ENCODE results near the gene ETHE1. TPM values are rescaled to one million over a fixed set of nuclear protein-coding genes. Genes with fewer than 3 reads are reported as not detected.

The ETHE1 gene
- polyA plus RNA-seq, 1 donor: 97.7 TPM

DNA sequence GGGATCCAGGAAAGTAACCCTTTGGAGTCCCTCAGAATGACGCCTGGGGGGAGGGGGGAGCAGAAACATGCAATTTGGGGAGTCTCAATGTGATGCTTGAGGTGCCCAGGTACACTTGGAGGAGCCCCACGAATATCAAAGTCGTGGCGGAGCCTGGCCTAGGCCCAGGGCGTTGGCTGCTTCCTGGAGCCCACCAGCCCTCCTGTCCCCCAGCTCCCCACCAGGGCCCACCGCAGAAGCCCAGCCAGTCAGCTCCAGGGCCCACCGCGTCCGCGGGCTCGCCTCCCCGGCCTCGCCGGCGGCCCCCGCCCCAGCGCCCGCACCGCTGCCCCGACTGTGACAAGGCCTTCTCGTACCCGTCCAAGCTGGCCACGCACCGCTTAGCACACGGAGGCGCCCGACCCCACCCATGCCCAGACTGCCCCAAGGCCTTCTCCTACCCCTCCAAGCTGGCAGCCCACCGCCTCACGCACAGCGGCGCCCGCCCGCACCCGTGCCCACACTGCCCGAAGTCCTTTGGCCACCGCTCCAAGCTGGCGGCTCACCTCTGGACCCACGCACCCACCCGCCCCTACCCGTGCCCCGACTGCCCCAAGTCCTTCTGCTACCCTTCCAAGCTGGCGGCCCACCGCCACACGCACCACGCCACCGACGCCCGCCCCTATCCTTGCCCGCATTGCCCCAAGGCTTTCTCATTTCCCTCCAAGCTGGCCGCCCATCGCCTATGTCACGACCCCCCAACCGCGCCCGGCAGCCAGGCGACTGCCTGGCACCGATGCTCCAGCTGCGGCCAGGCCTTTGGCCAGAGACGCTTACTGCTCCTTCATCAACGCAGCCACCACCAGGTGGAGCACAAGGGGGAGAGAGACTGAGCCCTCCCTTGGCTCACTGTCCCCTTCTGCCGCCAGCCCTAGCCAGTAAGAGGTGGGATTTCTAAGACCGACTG, 8.1 kb upstream of the ETHE1 start:
- Histone ChIP-seq H3K4me3 (ENCODE audit: low read length) (no peak overlapping the region), H3K27me3 (ENCODE audit: control insufficient read depth, insufficient read depth, low read length) (no peaks in the 10 kb centered on the region), H3K9me3 (ENCODE audit: control insufficient read depth, low read depth, low read length) (no peaks in the 10 kb centered on the region), H3K4me1 (ENCODE audit: control insufficient read depth, insufficient read depth, low read length) (peaks cover 4% of the 10 kb centered on the region), H3K27ac (ENCODE audit: low read length) (no peak overlapping the region), H3K36me3 (ENCODE audit: control insufficient read depth, insufficient read depth, low read length) (peaks cover 11% of the 10 kb centered on the region)
- DNase-seq: peak; percentile 42 to 59
- no CpG with 5 or more reads among the region's 62 CpGs for WGBS (ENCODE audit: insufficient coverage, low lambda C conversion rate)

DNA sequence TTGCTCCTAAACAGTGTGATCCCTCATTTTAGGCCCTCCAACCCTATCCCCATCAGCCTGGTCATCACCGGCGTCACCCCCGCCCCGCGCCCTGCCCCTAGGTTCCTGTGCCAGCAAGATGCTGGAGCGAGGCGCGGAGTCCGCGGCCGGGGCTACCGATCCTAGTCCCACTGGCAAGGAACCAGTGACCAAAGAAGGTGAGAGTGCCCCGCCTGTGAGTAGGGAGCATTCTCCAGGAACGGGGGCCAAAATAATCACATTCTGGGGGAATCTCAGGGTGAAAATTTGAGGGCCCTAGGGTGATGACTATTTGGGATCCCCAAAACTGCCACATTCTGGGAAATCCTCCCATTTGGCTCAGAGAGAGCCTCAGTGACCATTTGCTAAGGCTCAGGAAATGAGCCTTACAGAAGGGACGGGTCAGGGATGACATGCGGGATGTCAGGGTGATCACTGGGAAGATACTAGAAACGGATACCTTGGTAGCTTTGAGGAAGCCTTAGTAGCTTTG, 7.4 kb upstream of the ETHE1 start:
- DNase-seq: no peak
- Histone ChIP-seq H3K27me3 (ENCODE audit: control insufficient read depth, insufficient read depth, low read length) (no peaks in the 10 kb centered on the region), H3K36me3 (ENCODE audit: control insufficient read depth, insufficient read depth, low read length) (peaks cover 9% of the 10 kb centered on the region), H3K9me3 (ENCODE audit: control insufficient read depth, low read depth, low read length) (no peaks in the 10 kb centered on the region), H3K4me3 (ENCODE audit: low read length) (peak overlapping the region; percentile 59), H3K4me1 (ENCODE audit: control insufficient read depth, insufficient read depth, low read length) (peaks cover 4% of the 10 kb centered on the region), H3K27ac (ENCODE audit: low read length) (peak overlapping the region; percentile 15)
- no CpG with 5 or more reads among the region's 17 CpGs for WGBS (ENCODE audit: insufficient coverage, low lambda C conversion rate)

DNA sequence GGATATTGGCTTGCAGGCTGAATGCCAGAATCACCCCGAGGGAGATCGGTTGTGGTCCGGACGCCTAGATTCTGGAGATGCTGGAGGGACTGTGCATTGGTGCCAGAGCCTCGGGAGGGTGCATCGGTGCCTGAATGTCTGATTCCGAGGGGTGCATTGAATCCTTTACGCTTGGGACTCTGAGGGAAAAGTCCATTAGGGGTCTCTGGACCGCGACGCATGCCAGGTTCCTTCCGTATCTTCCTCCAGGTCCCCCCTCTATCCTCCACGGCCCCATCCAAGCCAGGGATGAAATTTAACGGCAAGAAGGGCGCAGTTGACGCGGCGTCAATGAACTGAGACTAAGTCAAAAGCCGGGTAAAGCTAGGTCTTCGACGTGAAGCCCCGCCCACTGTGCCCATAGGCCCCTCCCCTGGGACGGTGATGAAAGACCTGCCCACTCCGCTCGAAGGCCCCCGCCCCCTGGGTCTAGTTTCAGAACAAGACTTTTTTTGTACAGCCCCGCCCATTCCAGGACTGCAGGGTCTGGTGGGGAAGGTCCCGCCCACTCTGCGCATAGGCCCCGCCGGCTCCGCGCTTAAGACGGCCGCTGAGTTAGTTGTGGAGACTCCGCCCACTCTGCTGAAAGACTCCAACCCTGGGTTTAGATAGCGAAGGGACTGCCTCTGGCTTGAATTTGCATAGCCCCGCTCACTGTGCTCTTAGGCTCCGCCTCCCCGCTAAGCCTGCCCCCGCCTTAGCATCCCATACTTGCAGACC, 6.7 kb upstream of the ETHE1 start:
- Histone ChIP-seq H3K36me3 (ENCODE audit: control insufficient read depth, insufficient read depth, low read length) (peaks cover 9% of the 10 kb centered on the region), H3K4me3 (ENCODE audit: low read length) (peak overlapping the region; percentile 59), H3K4me1 (ENCODE audit: control insufficient read depth, insufficient read depth, low read length) (peaks cover 4% of the 10 kb centered on the region), H3K9me3 (ENCODE audit: control insufficient read depth, low read depth, low read length) (no peaks in the 10 kb centered on the region), H3K27ac (ENCODE audit: low read length) (peak overlapping the region; percentile 87), H3K27me3 (ENCODE audit: control insufficient read depth, insufficient read depth, low read length) (no peaks in the 10 kb centered on the region)
- DNase-seq: peak; percentile 99
- no CpG with 5 or more reads among the region's 41 CpGs for WGBS (ENCODE audit: insufficient coverage, low lambda C conversion rate)

DNA sequence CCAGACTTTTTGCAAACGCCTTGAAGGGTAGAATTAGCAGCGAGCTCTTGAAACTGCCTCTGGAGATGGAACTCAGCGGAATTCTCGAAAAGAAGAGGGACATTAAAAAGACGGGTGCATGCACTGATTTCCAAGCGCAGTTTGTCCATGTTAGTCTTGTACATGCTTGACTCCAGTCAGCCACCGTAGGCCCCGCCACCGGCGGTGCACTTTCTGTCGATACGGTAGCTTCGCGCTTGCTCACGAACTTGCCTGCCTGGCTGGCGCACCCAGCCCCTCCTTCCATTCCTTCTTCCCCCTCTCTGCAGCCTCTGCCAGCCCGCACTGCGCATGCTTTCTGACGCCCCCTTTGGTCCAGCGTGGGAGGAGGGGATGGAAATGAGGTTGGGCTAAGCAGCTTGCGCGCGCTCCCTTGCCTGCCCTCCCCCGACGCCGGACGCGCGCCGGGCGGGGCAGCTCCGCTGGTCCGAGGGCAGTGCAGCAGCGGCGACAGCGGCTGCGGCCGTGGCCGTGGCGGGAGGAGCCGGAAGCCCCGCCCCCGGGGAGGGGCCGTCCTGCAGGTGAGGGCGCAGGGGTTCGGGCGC, 6.1 kb upstream of the ETHE1 start, which contains the start of gene ZNF575:
ZNF575 (plus strand) TSS at position 227 of the 584 bp plus-strand sequence. CDS start 1,235 bp downstream, outside the sequence.
- Histone ChIP-seq H3K27me3 (ENCODE audit: control insufficient read depth, insufficient read depth, low read length) (no peaks in the 10 kb centered on the region), H3K27ac (ENCODE audit: low read length) (peak within 1 kb of the TSS; percentile 87), H3K9me3 (ENCODE audit: control insufficient read depth, low read depth, low read length) (no peaks in the 10 kb centered on the region), H3K4me3 (ENCODE audit: low read length) (peak within 1 kb of the TSS; percentile 59), H3K36me3 (ENCODE audit: control insufficient read depth, insufficient read depth, low read length) (peaks cover 9% of the 10 kb centered on the region), H3K4me1 (ENCODE audit: control insufficient read depth, insufficient read depth, low read length) (peaks cover 4% of the 10 kb centered on the region)
- peak; percentile 93 to 96 for DNase-seq
- no CpG with 5 or more reads among the region's 47 CpGs for WGBS (ENCODE audit: insufficient coverage, low lambda C conversion rate)

DNA sequence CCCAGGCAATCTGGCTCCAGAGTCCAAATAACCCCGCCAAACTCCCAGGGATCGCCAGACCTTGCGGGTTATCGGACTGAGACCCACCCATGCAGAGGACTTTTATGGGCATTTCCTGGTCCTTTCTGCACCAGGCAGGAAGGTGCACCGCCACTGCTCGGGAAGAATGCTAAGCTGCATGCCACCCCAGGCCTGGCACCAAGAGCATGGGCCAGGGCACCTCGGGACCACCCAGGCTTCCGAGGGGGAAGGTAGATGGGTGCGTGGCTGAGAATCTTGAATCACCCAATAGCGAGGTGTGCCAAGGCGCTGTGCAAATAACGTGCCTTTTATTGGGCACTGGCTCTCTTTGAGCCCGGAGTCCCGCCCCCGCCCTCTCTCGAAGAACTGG, 5.6 kb upstream of the ETHE1 start:
- Histone ChIP-seq H3K4me1 (ENCODE audit: control insufficient read depth, insufficient read depth, low read length) (peaks cover 8% of the 10 kb centered on the region), H3K27me3 (ENCODE audit: control insufficient read depth, insufficient read depth, low read length) (no peaks in the 10 kb centered on the region), H3K9me3 (ENCODE audit: control insufficient read depth, low read depth, low read length) (no peaks in the 10 kb centered on the region), H3K4me3 (ENCODE audit: low read length) (peak overlapping the region; percentile 59), H3K36me3 (ENCODE audit: control insufficient read depth, insufficient read depth, low read length) (peaks cover 6% of the 10 kb centered on the region), H3K27ac (ENCODE audit: low read length) (peak overlapping the region; percentile 87)
- no CpG with 5 or more reads among the region's 16 CpGs for WGBS (ENCODE audit: insufficient coverage, low lambda C conversion rate)
- DNase-seq: peak in 1 of 2 donors; percentile 74

DNA sequence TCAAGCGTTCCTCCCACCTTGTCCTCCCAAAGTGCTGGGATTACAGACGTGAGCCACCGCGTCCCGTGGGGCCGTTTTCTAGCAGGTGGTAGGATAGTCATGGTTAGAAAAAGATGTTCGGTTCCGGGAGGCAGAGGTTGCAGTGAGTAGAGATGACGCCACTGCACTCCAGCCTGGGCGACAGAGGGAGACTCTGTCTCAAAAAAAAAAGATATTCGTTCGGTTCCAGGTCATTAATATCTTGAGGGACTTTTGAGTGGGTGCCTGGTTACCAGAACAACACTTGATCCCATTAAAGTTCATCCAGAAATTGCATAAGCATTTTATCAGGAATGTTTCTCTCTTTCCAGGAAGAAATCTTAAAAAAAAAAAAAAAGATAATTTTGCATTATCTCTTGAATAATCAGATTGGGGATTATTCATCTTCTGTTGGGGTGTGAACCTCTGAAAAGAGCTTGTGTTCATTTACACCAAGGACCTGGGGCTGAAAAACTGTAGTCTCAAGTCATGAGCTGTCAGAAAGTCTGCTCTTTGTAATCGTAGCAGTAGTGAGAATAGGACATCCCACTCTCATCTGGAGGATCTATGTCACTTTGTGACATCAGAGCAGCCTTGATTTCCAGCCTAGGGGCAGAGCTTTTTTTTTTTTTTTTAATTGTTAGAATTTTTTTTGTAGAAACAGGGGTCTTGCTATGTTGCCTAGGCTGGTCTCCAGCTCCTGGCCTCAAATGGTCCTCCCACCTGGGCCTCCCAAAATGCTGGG, 1.0 kb upstream of the ETHE1 start:
- Histone ChIP-seq H3K4me1 (ENCODE audit: control insufficient read depth, insufficient read depth, low read length) (peaks cover 9% of the 10 kb centered on the region), H3K4me3 (ENCODE audit: low read length) (peak overlapping the region; percentile 85), H3K27me3 (ENCODE audit: control insufficient read depth, insufficient read depth, low read length) (no peaks in the 10 kb centered on the region), H3K9me3 (ENCODE audit: control insufficient read depth, low read depth, low read length) (no peaks in the 10 kb centered on the region), H3K36me3 (ENCODE audit: control insufficient read depth, insufficient read depth, low read length) (no peaks in the 10 kb centered on the region), H3K27ac (ENCODE audit: low read length) (peak overlapping the region; percentile 80)
- WGBS (ENCODE audit: insufficient coverage, low lambda C conversion rate): 40% methylated on average over 1 of the region's 13 CpGs
- DNase-seq: peak in 1 of 2 donors; percentile 53

DNA sequence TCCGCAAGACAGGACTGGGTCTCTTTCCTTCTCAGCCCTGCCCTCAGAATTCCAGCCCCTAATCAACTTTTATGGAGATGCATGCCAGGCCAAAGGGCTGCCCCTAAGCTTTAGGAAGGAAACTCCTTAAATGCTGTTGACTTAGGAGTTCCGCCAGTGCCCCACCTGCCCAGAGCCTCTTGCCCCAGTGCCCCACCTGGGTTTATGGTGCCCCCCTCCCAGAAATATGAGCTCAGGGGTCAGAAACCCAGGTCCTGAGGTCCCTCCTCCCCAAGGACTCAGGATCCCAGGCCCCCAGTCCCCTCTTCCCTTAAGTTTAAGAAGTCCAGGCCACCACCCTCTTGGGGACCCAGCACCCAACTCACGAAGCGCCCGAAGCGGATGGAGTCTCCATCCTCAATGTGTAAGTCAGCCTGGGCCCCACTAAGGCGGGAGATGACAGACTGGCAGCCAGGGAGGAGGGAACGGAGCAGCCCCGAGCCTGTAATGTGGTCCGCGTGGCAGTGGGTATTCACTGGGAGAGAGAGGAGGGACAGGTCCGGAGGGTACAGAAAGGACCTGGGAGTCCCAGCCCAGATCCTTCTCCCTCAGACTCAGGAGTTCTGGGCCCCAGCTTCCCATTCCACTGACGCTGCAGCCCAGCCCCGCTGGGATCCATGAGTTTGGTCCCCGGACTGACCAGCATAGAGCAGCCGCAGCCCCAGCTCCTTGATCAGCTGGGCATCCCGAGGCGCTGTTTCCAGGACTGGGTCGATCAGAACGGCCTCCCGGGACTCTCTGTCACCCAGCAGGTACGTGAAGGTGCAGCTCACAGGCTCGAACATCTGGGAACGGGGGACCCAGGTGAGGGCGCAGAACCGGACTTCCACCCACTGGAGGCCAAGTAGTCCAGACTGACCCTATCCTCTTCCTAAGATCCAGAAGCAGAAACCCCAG, 897 bp downstream of the ETHE1 start:
- Histone ChIP-seq H3K9me3 (ENCODE audit: control insufficient read depth, low read depth, low read length) (no peaks in the 10 kb centered on the region), H3K36me3 (ENCODE audit: control insufficient read depth, insufficient read depth, low read length) (no peaks in the 10 kb centered on the region), H3K4me3 (ENCODE audit: low read length) (peak overlapping the region; percentile 85), H3K4me1 (ENCODE audit: control insufficient read depth, insufficient read depth, low read length) (peaks cover 9% of the 10 kb centered on the region), H3K27me3 (ENCODE audit: control insufficient read depth, insufficient read depth, low read length) (no peaks in the 10 kb centered on the region), H3K27ac (ENCODE audit: low read length) (peak overlapping the region; percentile 80)
- peak in 1 of 2 donors; percentile 59 for DNase-seq
- no CpG with 5 or more reads among the region's 26 CpGs for WGBS (ENCODE audit: insufficient coverage, low lambda C conversion rate)

DNA sequence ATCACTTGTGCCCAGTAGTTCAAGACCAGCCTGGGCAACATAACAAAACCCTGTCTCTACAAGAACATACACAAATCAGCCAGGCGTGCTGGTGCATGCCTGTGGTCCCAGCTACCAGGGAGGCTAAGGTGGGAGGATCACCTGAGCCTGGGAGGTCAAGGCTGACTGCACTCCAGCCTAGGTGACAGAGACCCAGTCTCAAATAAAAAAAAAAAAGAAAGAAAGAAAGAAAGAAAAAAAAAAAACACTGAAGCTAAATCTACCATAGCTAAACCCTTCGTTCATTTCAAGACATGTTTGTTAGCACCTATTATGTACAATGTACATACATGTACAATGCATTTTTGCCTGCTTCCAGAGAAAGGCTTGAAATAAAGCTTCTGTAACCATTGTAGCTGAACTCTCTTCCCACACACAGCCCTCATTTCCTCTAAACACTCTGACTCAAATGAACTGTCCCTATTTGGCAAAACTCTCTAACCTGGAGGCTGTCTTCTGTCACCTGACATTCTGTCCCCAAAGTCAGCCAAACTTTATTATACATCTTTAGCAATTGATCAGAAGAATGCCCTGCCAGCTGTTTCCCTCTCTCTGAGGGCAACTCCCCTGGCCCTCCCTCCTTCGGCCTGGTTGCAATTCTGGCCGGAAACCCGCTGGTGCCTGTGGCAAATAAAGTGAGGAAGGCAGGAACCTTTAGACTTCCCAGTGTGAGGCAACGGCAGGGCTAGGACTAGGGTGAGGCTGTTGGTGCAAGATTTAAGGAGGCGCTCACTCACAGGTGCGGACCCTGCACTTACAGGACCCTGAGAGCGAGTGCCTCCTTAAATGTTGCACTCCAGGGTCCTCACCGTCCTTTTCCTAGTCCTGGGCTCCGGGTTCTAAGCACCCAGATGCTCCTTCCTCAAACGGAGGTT, 1.8 kb downstream of the ETHE1 start:
- peak; percentile 85 to 94 for DNase-seq
- no CpG with 5 or more reads among the region's 12 CpGs for WGBS (ENCODE audit: insufficient coverage, low lambda C conversion rate)
- Histone ChIP-seq H3K27me3 (ENCODE audit: control insufficient read depth, insufficient read depth, low read length) (no peaks in the 10 kb centered on the region), H3K36me3 (ENCODE audit: control insufficient read depth, insufficient read depth, low read length) (peaks cover 2% of the 10 kb centered on the region), H3K27ac (ENCODE audit: low read length) (peak overlapping the region; percentile 80), H3K9me3 (ENCODE audit: control insufficient read depth, low read depth, low read length) (no peaks in the 10 kb centered on the region), H3K4me1 (ENCODE audit: control insufficient read depth, insufficient read depth, low read length) (peaks cover 9% of the 10 kb centered on the region), H3K4me3 (ENCODE audit: low read length) (peak overlapping the region; percentile 85)

Measured in large intestine (tissue), 3 donors.